G401 (cell line): ENCODE results near the gene TMEM164. TPM values are rescaled to one million over a fixed set of nuclear protein-coding genes. Genes with fewer than 3 reads are reported as not detected.

Experiments used
- DNase-seq: peaks from one replicate; pipeline ENCODE4 v3.0.0-alpha.2; 2015; ENCODE audit warnings: low spot score
- in situ Hi-C: cut with HindIII; loops from 2 replicates; pipeline ENCODE4 v1.10.0; 2016; ENCODE audit warnings: low sequenced_read_pairs, mixed read lengths
- total RNA-seq: library from RNA; depleted of rRNA; stranded (reverse); fragments of >200 nt; shearing (Covaris generic); gene quantifications from 2 replicates; pipeline ENCODE4 v1.2.3, GENCODE V29; 2014

TMEM164 gene
- total RNA-seq, 1 experiment from 2014 or later, result 7.0 TPM

- in situ Hi-C loops, result no loop called here
- no peak for DNase-seq
Measured at GRCh38 chrX:110032534-110033147, 29.7 kb downstream of the TMEM164 start.

- DNase-seq, result no peak
- in situ Hi-C loops, result no loop called here
Measured at GRCh38 chrX:110034036-110034435, 31.1 kb downstream of the TMEM164 start.

- in situ Hi-C loops, result no loop called here
- DNase-seq, result no peak
Measured at GRCh38 chrX:110036162-110037033, 33.5 kb downstream of the TMEM164 start.

- in situ Hi-C loops, result no loop called here
- no peak for DNase-seq
Measured at GRCh38 chrX:110037178-110037577, 34.3 kb downstream of the TMEM164 start.

GRCh38 chrX:110038900-110039299 lies 36.0 kb downstream of the TMEM164 start:
- DNase-seq, result no peak
- in situ Hi-C loops, result no loop called here

- DNase-seq, result no peak
- in situ Hi-C loops, result no loop called here
Measured at GRCh38 chrX:110041980-110042379, 39.1 kb downstream of the TMEM164 start.

- in situ Hi-C loops, result no loop called here
- no peak for DNase-seq
Measured at GRCh38 chrX:110042496-110042895, 39.6 kb downstream of the TMEM164 start.

- DNase-seq, result no peak
- in situ Hi-C loops, result no loop called here
Measured at GRCh38 chrX:110043506-110043905, 40.6 kb downstream of the TMEM164 start.

GRCh38 chrX:110044346-110045249 lies 41.7 kb downstream of the TMEM164 start:
- in situ Hi-C loops, result no loop called here

GRCh38 chrX:110045421-110045820 lies 42.5 kb downstream of the TMEM164 start:
- DNase-seq, result peak; percentile 87
- in situ Hi-C loops, result no loop called here

More at GRCh38 chrX:110044346-110045249, 41.7 kb downstream of the TMEM164 start:
- DNase-seq, result peak; percentile 62

GRCh38 chrX:110046001-110046400 lies 43.1 kb downstream of the TMEM164 start:
- peak; percentile 47 for DNase-seq
- in situ Hi-C loops, result no loop called here

- in situ Hi-C loops, result no loop called here
- no peak for DNase-seq
Measured at GRCh38 chrX:110046971-110047370, 44.1 kb downstream of the TMEM164 start.

- in situ Hi-C loops, result no loop called here
- DNase-seq, result no peak
Measured at GRCh38 chrX:110049096-110049495, 46.2 kb downstream of the TMEM164 start.

GRCh38 chrX:110050386-110050785 lies 47.5 kb downstream of the TMEM164 start:
- in situ Hi-C loops, result no loop called here

GRCh38 chrX:110050901-110051300 lies 48.0 kb downstream of the TMEM164 start:
- in situ Hi-C loops, result no loop called here
- DNase-seq, result no peak

More at GRCh38 chrX:110050386-110050785, 47.5 kb downstream of the TMEM164 start:
- no peak for DNase-seq

- DNase-seq, result no peak
- in situ Hi-C loops, result no loop called here
Measured at GRCh38 chrX:110051559-110051958, 48.6 kb downstream of the TMEM164 start.

GRCh38 chrX:110052303-110052702 lies 49.4 kb downstream of the TMEM164 start:
- no peak for DNase-seq
- in situ Hi-C loops, result no loop called here

- in situ Hi-C loops, result no loop called here
- no peak for DNase-seq
Measured at GRCh38 chrX:110053453-110053852, 50.5 kb downstream of the TMEM164 start.

GRCh38 chrX:110055616-110056015 lies 52.7 kb downstream of the TMEM164 start:
- DNase-seq, result no peak
- in situ Hi-C loops, result no loop called here

GRCh38 chrX:110056419-110056818 lies 53.5 kb downstream of the TMEM164 start:
- DNase-seq, result no peak
- in situ Hi-C loops, result no loop called here
